ENCODE measurements around the gene MTARC1.

Gene MTARC1

GRCh38 chr1:220788900-220789299 is 2.2 kb downstream of the MTARC1 start:
- DNase-seq (ENCODE audit: low read depth, low spot score) = no peak
- no peak for TF ChIP-seq CTCF (IDR thresholded peaks at IDR 0.05; ENCODE audit: low read depth, low read length)
- in situ Hi-C loops (cut with HindIII; ENCODE audit: low sequenced_read_pairs) = no loop called here
- no peak overlapping the region for H3K4me3 ChIP-seq (ENCODE audit: low read depth, low read length)

DNA sequence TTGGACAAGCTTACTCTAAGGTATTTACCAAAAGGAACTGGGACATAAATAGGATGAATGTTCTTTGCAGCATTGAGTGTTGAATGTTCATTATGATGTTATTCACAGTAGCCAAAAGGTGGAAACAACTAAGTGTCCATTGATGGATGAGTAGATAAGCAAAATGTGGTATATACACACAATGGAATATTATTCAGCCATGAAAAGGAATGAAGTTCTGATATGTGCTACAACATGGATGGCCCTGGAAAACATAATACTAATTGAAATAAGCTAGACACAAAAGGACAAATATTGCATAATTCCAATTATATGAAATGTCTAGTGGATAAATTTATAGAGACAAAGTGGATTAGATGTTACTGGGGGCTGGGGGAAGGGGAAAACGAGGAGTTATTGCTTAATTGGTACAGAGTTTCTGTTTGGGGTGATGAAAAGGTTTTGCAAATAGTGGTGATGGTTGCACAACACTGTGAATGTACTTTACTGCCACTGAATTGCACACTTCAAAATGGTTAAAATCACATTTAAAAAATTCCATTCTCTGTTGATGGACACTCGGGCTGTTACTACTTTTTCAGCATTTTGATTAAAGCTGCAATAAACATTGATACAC is 2.9 kb downstream of the MTARC1 start:
- in situ Hi-C loops (cut with HindIII; ENCODE audit: low sequenced_read_pairs) = no loop called here
- H3K4me3 ChIP-seq (ENCODE audit: low read depth, low read length) = no peak overlapping the region
- no peak for TF ChIP-seq CTCF (IDR thresholded peaks at IDR 0.05; ENCODE audit: low read depth, low read length)
- no peak for DNase-seq (ENCODE audit: low read depth, low spot score)

DNA sequence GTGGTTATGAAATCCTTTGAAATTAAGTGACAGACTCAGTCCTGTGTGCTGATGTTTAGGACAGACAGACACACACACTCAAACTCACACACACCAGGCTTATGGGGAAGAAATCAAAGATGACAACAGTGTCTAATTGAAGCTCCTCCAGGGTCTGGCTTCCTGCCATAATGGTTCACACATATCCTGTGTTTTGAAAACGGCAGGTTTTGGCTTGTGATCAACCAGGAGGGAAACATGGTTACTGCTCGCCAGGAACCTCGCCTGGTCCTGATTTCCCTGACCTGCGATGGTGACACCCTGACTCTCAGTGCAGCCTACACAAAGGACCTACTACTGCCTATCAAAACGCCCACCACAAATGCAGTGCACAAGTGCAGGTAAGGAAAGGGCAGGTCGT is 4.6 kb downstream of the MTARC1 start:
- DNase-seq (ENCODE audit: low read depth, low spot score) = no peak
- no peak for TF ChIP-seq CTCF (IDR thresholded peaks at IDR 0.05; ENCODE audit: low read depth, low read length)
- in situ Hi-C loops (cut with HindIII; ENCODE audit: low sequenced_read_pairs) = no loop called here
- H3K4me3 ChIP-seq (ENCODE audit: low read depth, low read length) = no peak overlapping the region

- in situ Hi-C loops (cut with HindIII; ENCODE audit: low sequenced_read_pairs) = no loop called here
- DNase-seq (ENCODE audit: low read depth, low spot score) = no peak
- no peak overlapping the region for H3K4me3 ChIP-seq (ENCODE audit: low read depth, low read length)
- TF ChIP-seq CTCF (IDR thresholded peaks at IDR 0.05; ENCODE audit: low read depth, low read length) = no peak
These were observed 5.2 kb downstream of the MTARC1 start for GRCh38 chr1:220791956-220792355.

DNA sequence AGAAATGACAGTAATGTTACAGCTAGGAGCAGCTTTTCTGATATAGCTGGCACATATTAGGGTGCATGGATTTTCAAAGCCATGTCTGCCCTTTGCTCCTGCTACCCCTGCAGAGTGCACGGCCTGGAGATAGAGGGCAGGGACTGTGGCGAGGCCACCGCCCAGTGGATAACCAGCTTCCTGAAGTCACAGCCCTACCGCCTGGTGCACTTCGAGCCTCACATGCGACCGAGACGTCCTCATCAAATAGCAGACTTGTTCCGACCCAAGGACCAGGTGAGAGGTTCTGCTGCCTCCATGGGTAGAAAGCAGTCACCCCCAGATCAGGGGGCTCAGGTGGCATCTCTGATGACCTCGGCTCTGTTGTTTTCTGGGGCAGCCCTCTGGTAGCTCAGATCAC is 9.8 kb downstream of the MTARC1 start:
- H3K4me3 ChIP-seq (ENCODE audit: low read depth, low read length) = no peak overlapping the region
- no peak for TF ChIP-seq CTCF (IDR thresholded peaks at IDR 0.05; ENCODE audit: low read depth, low read length)
- no peak for DNase-seq (ENCODE audit: low read depth, low spot score)
- in situ Hi-C loops (cut with HindIII; ENCODE audit: low sequenced_read_pairs) = no loop called here

DNA sequence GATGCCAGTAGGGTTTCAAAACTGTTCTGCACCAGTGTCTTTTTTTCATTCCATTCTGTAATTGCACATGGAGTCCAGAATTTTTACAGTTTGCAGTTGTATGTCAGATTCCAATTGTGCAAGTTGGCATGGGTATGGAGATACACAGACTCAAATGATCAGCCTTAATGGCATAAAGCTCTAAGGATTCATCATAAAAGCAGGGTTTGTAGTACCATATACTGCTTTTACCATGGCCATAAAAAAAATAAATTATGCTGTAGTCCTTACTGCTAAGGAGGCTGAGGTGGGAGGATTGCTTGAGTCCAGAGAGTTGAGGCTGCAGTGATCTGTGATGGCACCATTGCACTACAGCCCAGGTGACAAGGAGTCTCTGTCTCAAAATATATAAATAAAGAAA is 10.3 kb downstream of the MTARC1 start:
- no peak for TF ChIP-seq CTCF (IDR thresholded peaks at IDR 0.05; ENCODE audit: low read depth, low read length)
- in situ Hi-C loops (cut with HindIII; ENCODE audit: low sequenced_read_pairs) = no loop called here
- no peak overlapping the region for H3K4me3 ChIP-seq (ENCODE audit: low read depth, low read length)
- no peak for DNase-seq (ENCODE audit: low read depth, low spot score)

DNA sequence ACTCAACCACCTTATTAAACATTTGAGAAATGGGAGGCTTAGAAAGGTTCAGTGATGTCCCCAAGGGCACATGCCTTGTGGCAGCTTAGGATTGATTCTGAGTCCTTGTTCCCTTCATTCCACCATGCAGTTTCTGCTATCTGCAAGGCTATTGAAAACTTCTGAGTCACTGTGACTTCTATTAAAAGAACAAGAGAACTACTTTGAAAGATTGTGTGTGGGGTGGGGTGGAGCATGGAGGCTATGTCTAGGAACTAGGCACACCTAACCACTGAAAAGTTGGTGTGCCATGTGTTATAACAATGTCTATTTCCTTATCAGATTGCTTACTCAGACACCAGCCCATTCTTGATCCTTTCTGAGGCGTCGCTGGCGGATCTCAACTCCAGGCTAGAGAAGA is 10.8 kb downstream of the MTARC1 start:
- no peak for TF ChIP-seq CTCF (IDR thresholded peaks at IDR 0.05; ENCODE audit: low read depth, low read length)
- H3K4me3 ChIP-seq (ENCODE audit: low read depth, low read length) = no peak overlapping the region
- no peak for DNase-seq (ENCODE audit: low read depth, low spot score)
- in situ Hi-C loops (cut with HindIII; ENCODE audit: low sequenced_read_pairs) = no loop called here
